Activated naive CD4-positive, alpha-beta T cell treated with anti-CD3 and anti-CD28 coated beads, Interleukin-2, amount 10 ng/mL, durations not matched to agents 7 days and 5 days (primary cell): Measurements from ENCODE around the gene RPL19.

Source experiments
- CTCF ChIA-PET: fragments of 350-600 bp; sonication (Branson Sonifier 250); formaldehyde crosslinking; loops from one replicate; lab custom pipeline; 2021; ENCODE audit warnings: antibody characterized with exemption; lab: Charles Lee
- DNase-seq: peaks from one replicate; pipeline ENCODE4 v3.0.0-alpha.2; 2020
- H3K27ac Mint-ChIP-seq: one replicate; pipeline ENCODE4 v1.8.0; 2021; ENCODE audit warnings: mild to moderate bottlenecking, moderate library complexity, mixed read lengths
- H3K27me3 Mint-ChIP-seq: one replicate; pipeline ENCODE4 v1.8.0; 2021; ENCODE audit warnings: mild to moderate bottlenecking, mixed read lengths
- H3K36me3 Mint-ChIP-seq: one replicate; pipeline ENCODE4 v1.8.0; 2021; ENCODE audit warnings: mixed read lengths
- H3K4me1 Mint-ChIP-seq: one replicate; pipeline ENCODE4 v1.8.0; 2021; ENCODE audit warnings: mixed read lengths
- H3K4me3 Mint-ChIP-seq: one replicate; pipeline ENCODE4 v1.8.0; 2021; ENCODE audit warnings: mild to moderate bottlenecking, moderate library complexity, mixed read lengths
- H3K9me3 Mint-ChIP-seq: one replicate; pipeline ENCODE4 v1.8.0; 2021; ENCODE audit warnings: mixed read lengths

RPL19 gene

DNA sequence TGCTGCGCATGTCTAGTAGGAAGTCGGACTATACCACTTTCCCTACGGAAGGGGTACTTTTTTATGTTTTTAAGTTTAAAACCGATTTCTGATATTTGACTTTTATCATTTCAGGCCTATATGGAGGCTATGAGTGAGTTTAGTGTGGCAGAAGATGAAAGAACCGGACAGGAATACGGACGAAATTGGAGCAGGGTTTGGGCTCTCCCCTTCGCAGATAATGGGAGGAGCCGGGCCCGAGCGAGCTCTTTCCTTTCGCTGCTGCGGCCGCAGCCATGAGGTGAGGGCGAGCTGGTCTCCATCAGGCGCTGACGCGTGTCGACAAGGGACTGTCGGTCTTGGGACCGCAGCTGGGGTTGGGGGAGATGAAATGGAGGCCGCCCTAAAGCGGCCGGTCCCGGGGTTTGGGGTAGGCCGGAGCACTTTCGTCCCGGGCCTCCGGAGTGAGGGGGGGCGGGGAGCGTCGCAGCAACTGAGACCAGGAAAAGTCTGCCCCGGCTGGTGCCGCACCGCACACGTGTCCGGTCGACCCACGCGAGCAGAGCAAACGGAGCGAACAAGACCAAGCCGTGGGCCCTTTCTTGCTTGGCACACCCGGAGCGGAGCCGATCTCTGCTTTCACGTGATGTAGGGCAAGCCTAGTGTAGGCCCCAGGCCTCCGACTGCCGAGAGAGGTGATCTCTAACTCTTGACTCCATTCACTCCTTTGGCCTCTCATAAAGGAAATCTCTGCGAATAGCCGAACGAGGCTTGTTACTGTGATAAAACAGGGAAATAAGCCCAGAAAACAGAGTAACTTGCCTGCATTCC lies at the start of gene RPL19:
Gene RPL19 (plus strand): TSS at position 214 of the 810 bp plus-strand sequence. CDS start 62 bp downstream, at position 276.
- Mint-ChIP-seq H3K4me1 (peaks cover 63% of the 10 kb centered on the region), H3K4me3 (peak within 1 kb of the TSS; percentile 94), H3K27ac (peak within 1 kb of the TSS; percentile 97), H3K27me3 (no peaks in the 10 kb centered on the region), H3K9me3 (no peaks in the 10 kb centered on the region), H3K36me3 (peaks cover 46% of the 10 kb centered on the region)
- peak; percentile 88 for DNase-seq
- CTCF ChIA-PET: interaction anchor here (0.8 to 1.7 kb wide), 8 partner anchors 17 to 47 kb away, joined by 3 to 9 read pairs (median 3); no protein-coding TSS in a partner anchor

DNA sequence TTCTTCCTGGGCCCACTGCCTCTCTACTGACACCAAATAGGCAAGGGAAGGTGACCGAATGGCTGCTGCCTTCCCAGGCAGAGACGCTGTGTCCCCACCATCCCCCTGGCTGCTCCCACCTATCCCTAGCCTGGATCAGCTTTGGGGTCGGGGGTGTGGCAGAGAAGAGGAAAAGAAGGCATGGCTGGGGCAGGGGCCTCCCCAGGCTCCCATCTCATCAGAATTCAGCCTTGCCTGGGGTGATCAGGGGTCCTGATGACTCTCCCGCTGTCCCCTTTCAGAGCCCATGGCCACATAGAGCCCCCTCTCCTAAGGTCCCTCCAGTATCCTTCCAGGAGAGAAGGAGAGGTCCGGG lies 49.3 kb upstream of the RPL19 start:
- Mint-ChIP-seq H3K4me1 (peaks cover 40% of the 10 kb centered on the region), H3K4me3 (peak overlapping the region; percentile 71), H3K36me3 (peaks cover 9% of the 10 kb centered on the region), H3K27ac (no peak overlapping the region), H3K27me3 (peaks cover 68% of the 10 kb centered on the region), H3K9me3 (no peaks in the 10 kb centered on the region)
- CTCF ChIA-PET: interaction anchor here (1.2 to 4.1 kb wide), 3 partner anchors 168 to 279 kb away, joined by 4 to 144 read pairs (median 35); partner anchors contain the start of gene LASP1
- DNase-seq: no peak

DNA sequence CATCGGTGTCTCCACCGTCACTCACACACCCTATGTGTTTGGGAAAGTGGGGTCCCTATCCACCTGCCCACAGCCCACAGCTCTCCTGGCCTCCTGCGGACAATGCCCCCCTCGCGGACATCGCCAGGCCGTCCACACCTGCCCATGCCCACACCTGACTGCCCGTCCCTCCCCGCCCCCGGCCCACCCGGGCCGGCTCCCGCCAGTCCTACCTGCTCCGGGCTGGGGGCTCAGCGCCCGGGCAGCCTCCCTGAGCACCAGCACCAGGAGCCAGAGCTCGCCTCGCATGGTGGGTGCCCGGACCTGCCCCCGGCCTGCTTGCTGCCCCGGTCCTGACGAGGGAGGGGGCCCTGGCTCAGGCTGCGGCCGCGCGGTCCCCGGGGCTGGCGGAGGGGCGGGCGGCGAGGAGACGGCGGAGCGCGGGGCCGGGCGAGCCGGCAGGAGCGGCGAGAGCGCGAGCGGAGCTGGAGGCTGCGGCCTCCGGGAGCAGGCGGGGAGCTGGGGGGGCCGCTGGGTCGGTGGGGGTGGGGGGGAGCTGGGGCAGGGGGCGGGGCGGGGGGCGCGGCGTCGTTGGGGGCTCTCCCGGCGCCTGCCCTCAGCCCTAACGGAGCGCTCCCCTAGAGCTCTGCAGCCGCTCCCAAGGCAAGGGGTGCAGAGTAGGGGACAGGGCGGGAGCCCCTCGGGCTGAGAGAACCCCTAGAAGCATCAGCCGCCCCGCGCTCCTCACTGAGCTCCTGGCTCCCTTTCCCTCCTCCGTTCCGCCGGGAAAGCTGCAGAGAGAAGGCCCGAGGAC lies 48.7 kb upstream of the RPL19 start, which contains the start of gene PLXDC1:
Gene PLXDC1 (minus strand): TSS at position 488 of the 793 bp plus-strand sequence. CDS start 200 bp downstream, at position 288.
- peak; percentile 41 for DNase-seq
- H3K27me3 Mint-ChIP-seq: peaks cover 74% of the 10 kb centered on the region
- H3K4me1 Mint-ChIP-seq: peaks cover 40% of the 10 kb centered on the region
- CTCF ChIA-PET: interaction anchor here (0.5 to 4.1 kb wide), 8 partner anchors 14 to 280 kb away, joined by 3 to 144 read pairs (median 17); partner anchors contain the start of gene LASP1
- no peaks in the 10 kb centered on the region for H3K9me3 Mint-ChIP-seq
- peak within 1 kb of the TSS; percentile 94 for H3K27ac Mint-ChIP-seq
- peaks cover 9% of the 10 kb centered on the region for H3K36me3 Mint-ChIP-seq
- peak within 1 kb of the TSS; percentile 90 for H3K4me3 Mint-ChIP-seq

DNA sequence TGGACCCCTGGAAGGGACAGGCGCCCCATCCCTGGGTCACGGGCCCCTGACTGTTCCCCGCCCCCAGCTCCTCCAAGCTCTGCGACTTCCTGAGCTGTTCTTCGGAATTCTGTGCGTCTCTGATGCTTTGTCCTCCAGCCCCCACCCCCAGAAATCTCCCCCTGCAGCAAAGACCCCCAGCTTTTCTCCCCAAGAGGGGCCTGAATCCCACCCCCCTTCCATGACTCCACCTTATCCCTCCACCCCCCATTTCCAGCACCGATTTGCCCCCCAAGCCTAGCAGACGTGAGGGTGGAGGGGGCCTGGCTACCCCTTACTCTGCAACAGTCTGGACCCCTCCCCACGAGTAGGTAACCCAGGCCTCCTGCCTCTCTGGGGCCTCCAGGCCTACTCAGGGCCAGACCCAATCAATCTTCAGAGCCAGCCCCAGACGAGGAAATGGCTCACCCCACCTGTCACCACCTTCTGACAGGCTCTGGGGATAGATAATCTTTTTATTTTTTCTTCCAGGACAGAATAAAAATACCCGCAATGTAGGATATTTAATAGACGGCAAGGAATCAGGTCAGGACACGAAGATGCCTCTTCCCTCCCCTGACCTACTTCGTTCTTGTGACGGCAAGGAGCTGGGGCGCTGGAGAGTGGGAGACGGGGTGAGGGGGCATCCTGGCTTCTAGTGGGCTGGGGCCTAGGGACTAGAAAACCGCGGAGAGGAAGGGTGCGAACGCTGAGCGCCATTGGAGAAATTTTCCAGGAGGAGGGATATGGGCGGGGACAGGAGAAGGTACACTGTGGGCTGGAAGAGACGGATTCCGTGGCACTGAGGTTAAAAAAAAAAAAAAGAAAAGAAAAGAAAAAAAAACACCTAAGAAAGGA lies 47.9 kb upstream of the RPL19 start:
- peak overlapping the region; percentile 94 for H3K27ac Mint-ChIP-seq

DNA sequence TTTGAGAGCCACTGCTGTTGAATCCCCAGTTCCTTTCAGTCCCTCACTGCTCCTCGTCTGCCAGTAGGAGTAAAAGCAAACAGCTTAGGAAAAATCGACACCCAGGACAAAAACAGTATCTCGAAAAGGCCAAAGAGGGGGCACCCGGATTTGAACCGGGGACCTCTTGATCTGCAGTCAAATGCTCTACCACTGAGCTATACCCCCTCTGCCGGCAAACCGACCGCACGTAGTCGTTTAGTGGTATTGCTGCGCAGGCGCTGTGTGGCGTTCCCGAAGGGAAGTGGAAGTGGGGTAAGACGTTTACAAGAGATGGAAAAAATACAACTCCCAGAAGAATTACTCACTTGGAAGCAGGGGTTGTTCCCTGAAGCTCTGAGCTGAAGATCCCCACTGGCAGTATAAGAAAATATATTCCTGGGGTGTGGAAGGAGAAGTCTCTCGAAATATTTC lies 46.5 kb upstream of the RPL19 start:
- Mint-ChIP-seq H3K9me3 (no peaks in the 10 kb centered on the region), H3K27ac (peak overlapping the region; percentile 94), H3K27me3 (peaks cover 83% of the 10 kb centered on the region), H3K36me3 (peaks cover 9% of the 10 kb centered on the region), H3K4me3 (peak overlapping the region; percentile 90), H3K4me1 (peaks cover 38% of the 10 kb centered on the region)
- CTCF ChIA-PET: interaction anchor here (0.5 to 4.1 kb wide), 32 partner anchors 10 to 477 kb away, joined by 3 to 144 read pairs (median 6); partner anchors contain the start of genes ARL5C, LASP1, RPL19 and RPL23
- peak; percentile 94 for DNase-seq

More for the DNA sequence above, 47.9 kb upstream of the RPL19 start:
- Mint-ChIP-seq H3K9me3 (no peaks in the 10 kb centered on the region), H3K4me1 (peaks cover 40% of the 10 kb centered on the region), H3K27me3 (peaks cover 82% of the 10 kb centered on the region), H3K36me3 (peaks cover 9% of the 10 kb centered on the region), H3K4me3 (peak overlapping the region; percentile 90)
- CTCF ChIA-PET: interaction anchor here (0.5 to 4.1 kb wide), 24 partner anchors 8 to 476 kb away, joined by 3 to 144 read pairs (median 6); partner anchors contain the start of genes ARL5C, LASP1, LASP1NB and RPL23
- DNase-seq: peak; percentile 57

DNA sequence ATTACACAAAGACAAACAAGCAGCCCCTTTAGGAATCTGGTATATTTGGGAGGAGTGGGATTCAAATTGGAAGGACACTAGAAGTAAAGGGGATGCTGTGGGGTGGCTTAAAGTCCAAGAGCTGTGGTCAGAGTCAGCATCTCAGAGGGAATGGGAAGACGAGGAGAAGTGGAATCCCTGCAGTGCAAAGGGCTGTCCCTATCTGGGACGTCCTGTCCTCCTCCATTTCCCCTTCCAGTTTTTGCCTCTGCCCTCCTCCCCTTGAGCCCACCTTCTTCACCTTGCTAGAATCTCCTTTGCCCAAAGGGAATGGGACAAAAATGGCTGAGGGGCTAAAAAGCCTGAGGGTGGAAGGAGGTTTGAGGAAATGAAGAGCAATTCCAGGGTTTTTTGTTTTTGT lies 44.4 kb upstream of the RPL19 start:
- peaks cover 9% of the 10 kb centered on the region for H3K36me3 Mint-ChIP-seq
- peaks cover 31% of the 10 kb centered on the region for H3K4me1 Mint-ChIP-seq
- no peak overlapping the region for H3K4me3 Mint-ChIP-seq
- no peak for DNase-seq
- peaks cover 77% of the 10 kb centered on the region for H3K27me3 Mint-ChIP-seq
- CTCF ChIA-PET: interaction anchor here (2.1 kb wide), 1 partner anchor 9 kb away, joined by 12 read pairs; the partner anchor contains the start of gene ARL5C
- no peaks in the 10 kb centered on the region for H3K9me3 Mint-ChIP-seq
- H3K27ac Mint-ChIP-seq: no peak overlapping the region

DNA sequence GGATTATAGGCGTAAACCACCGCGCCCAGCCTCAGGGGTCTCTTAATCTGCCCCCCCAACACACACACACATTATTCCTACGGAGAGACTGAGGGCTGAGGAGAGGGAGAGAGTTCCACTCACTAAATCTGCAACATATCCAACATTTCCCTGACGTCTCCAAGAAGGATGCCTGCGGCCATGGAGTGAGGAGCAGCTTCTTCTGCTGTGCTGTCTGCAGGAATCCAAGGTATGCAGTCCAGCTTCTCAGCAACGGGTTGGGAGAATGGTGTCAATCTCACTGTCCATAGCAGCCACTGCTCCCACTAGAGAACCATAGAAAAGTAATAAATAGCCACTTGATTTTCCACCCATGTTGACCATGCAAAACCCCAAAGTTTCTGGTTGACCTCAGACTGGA lies 43.6 kb upstream of the RPL19 start:
- Mint-ChIP-seq H3K27me3 (peaks cover 79% of the 10 kb centered on the region), H3K27ac (no peak overlapping the region), H3K4me3 (no peak overlapping the region), H3K4me1 (peaks cover 28% of the 10 kb centered on the region), H3K9me3 (no peaks in the 10 kb centered on the region), H3K36me3 (peaks cover 9% of the 10 kb centered on the region)
- CTCF ChIA-PET: interaction anchor here (2.1 kb wide), 1 partner anchor 9 kb away, joined by 12 read pairs; the partner anchor contains the start of gene ARL5C
- no peak for DNase-seq

DNA sequence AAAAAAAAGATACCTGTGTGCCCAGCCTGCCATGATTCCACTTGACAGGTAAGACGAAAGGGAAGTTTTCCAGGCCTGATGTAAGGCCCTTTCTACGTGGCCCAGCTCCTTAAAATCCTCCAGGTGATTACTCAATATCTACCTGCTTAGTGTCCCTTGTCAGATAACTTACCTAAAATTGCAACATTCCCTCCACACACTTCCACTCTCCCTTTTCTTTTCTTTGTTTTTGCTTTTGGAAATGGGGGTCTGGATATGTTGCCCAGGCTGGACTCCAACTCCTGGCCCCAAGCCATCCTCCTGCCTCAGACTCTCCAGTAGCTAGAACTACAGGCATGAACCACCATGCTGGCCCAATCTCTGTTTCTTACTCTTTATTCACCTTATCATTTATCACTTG lies 41.5 kb upstream of the RPL19 start:
- Mint-ChIP-seq H3K36me3 (peaks cover 8% of the 10 kb centered on the region), H3K27me3 (peaks cover 75% of the 10 kb centered on the region), H3K27ac (no peak overlapping the region), H3K4me3 (no peak overlapping the region), H3K4me1 (peaks cover 8% of the 10 kb centered on the region), H3K9me3 (no peaks in the 10 kb centered on the region)
- CTCF ChIA-PET: interaction anchor here (0.7 to 1.6 kb wide), 3 partner anchors 13 to 149 kb away, joined by 3 to 5 read pairs (median 4); no protein-coding TSS in a partner anchor
- DNase-seq: no peak

DNA sequence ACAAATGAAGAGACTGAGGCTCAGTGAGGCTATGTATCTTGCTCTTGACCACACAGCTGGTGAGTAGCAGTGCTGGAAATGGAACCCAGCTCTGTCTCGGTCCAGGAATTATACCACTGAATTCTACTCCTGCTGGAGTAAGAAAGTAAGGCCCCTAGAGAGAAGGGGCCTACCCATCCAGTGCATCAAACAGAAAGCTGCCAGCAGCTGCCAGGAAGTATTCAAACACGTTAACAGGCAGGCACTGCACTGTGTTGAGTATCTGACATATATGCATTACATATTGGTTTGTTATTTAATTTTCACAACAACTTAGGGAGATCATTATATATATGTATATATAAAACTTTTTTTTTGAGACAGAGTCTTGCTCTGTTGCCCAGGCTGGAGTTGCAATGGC lies 38.1 kb upstream of the RPL19 start:
- Mint-ChIP-seq H3K27ac (no peak overlapping the region), H3K9me3 (no peaks in the 10 kb centered on the region), H3K4me3 (no peak overlapping the region), H3K27me3 (peaks cover 77% of the 10 kb centered on the region), H3K36me3 (no peaks in the 10 kb centered on the region), H3K4me1 (peaks cover 22% of the 10 kb centered on the region)
- no peak for DNase-seq
- CTCF ChIA-PET: interaction anchor here (7.6 kb wide), 1 partner anchor 14 kb away, joined by 121 read pairs; no protein-coding TSS in a partner anchor

DNA sequence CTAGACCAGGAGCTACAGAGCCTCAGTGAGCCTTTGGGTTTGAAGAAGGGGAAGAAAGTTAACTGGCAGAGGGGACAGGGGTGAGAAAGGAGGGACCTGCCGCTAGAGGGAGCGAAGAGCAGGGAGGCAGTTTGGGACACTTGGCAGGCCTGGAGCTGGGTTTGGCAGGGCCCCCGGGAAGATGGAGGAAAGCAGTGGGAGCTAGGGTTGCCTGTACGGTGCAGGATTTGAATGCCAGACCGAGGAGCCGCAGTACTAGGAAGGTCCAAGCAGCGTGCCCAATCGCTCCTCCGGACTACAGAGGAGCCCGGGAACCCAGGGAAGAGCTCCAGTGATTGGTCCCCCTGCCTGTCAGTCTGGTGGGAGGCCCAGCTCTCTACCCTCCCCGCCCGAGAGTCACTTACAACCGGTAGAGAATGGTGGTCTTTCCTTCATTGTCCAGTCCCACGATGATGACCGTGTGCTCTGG lies 35.4 kb upstream of the RPL19 start:
- DNase-seq: peak; percentile 85
- Mint-ChIP-seq H3K27ac (no peak overlapping the region), H3K36me3 (peaks cover 4% of the 10 kb centered on the region)

DNA sequence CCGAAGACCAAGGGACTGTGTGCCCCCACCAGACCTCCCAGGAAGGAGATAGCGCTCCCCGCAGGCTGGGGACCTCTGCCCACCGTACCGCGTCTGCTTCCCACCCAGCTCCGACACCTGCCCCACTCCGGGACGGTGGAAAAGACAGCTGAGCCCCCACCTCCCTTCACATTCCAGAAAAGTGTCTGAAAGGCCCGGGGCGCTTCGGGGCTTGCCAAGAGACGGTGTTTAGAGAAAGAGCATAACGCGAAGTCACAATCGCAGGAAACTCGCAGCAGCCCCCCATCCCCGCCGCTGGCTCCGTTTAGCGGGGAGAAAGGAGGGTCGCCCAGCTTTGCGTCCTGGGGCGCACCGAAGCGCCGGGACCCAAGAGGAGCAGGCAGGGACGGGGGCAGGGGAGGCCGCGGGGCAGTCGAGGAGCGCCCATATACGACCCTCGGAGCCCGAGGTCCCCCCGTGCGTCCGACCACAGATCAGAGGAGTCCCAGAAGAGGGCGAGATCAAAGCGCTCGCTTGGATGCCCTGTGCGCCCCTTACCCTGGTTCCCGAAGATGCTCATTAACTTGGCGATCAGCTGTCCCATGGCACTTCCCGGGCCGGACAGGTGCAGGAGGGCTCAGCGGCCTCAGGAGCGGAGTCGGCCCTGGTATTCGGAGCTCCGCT lies 34.8 kb upstream of the RPL19 start:
- H3K27ac Mint-ChIP-seq: no peak overlapping the region
- peak overlapping the region; percentile 79 for H3K4me3 Mint-ChIP-seq
- CTCF ChIA-PET: interaction anchor here (0.6 to 7.6 kb wide), 25 partner anchors 9 to 288 kb away, joined by 3 to 121 read pairs (median 7); partner anchors contain the start of genes PLXDC1 and RPL19
- H3K36me3 Mint-ChIP-seq: peaks cover 4% of the 10 kb centered on the region
- peaks cover 43% of the 10 kb centered on the region for H3K4me1 Mint-ChIP-seq
- H3K9me3 Mint-ChIP-seq: peaks cover 6% of the 10 kb centered on the region
- DNase-seq: no peak
- peaks cover 84% of the 10 kb centered on the region for H3K27me3 Mint-ChIP-seq

More for the DNA sequence above, 35.4 kb upstream of the RPL19 start:
- Mint-ChIP-seq H3K4me3 (peak overlapping the region; percentile 79), H3K9me3 (peaks cover 6% of the 10 kb centered on the region), H3K27me3 (peaks cover 83% of the 10 kb centered on the region), H3K4me1 (peaks cover 40% of the 10 kb centered on the region)
- CTCF ChIA-PET: interaction anchor here (0.6 to 7.6 kb wide), 28 partner anchors 9 to 294 kb away, joined by 3 to 121 read pairs (median 5); partner anchors contain the start of genes PLXDC1 and RPL19

DNA sequence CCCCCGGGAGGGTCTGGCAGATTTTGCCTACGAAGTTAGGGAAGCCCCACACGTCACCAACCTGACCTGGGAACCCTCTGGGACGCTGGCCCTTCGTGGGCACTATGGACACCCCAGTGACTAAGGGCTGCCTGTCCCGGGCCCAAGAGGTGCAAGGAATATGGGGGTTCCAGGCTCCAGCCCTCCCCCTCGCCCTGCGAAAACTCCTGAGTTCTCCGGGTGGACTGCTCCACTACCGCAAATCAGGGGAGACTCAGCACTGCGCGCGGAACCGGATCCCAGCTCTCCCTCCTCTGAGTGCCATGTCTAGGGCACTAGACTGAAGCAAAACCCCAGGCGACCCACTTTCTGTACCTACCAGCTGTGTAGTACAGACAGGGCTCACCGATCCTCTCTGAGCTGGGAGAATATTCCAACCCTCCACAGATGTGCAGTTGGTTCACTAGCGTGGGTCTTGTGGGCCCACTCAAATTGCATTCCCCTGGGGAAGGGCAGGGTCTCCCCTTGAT lies 34.2 kb upstream of the RPL19 start, which contains the start of gene ARL5C:
Gene ARL5C (minus strand): TSS at position 321 of the 509 bp plus-strand sequence. CDS start 401 bp downstream, outside the sequence.
- no peak for DNase-seq
- CTCF ChIA-PET: interaction anchor here (0.6 to 7.6 kb wide), 10 partner anchors 10 to 183 kb away, joined by 3 to 121 read pairs (median 9); partner anchors contain the start of gene PLXDC1
- Mint-ChIP-seq H3K27me3 (peaks cover 84% of the 10 kb centered on the region), H3K36me3 (peaks cover 4% of the 10 kb centered on the region), H3K27ac (no peak within 1 kb of the TSS), H3K4me1 (peaks cover 46% of the 10 kb centered on the region), H3K4me3 (peak within 1 kb of the TSS; percentile 79), H3K9me3 (peaks cover 6% of the 10 kb centered on the region)
